Right atrium auricular region (tissue), 2 donors: ENCODE measurements around the gene GRM7. TPM values are rescaled to one million over a fixed set of nuclear protein-coding genes. Genes with fewer than 3 reads are reported as not detected.

ENCODE experiments used
- DNase-seq: peaks from one replicate; pipeline ENCODE4 v3.0.0-alpha.2; 2019; ENCODE audit warnings: low spot score
- H3K27ac ChIP-seq, 2 donors: fragments of 200-600 bp; sonication (generic); 1 replicate in 1 of 2; 2 replicates in 1 of 2; pipeline ENCODE4 v1.5.1; 2016 to 2019
- H3K27me3 ChIP-seq, 2 donors: fragments of 200-600 bp; sonication (generic); one replicate each; pipeline versions ENCODE4 v1.5.1 to v1.6.0; 2017 to 2019
- H3K36me3 ChIP-seq: fragments of 200-600 bp; sonication (generic); one replicate; pipeline ENCODE4 v1.5.1; 2016
- H3K4me1 ChIP-seq, 2 donors: fragments of 200-600 bp; sonication (generic); one replicate each; pipeline versions ENCODE4 v1.5.1 to v1.6.0; 2017 to 2019
- H3K4me3 ChIP-seq, 2 donors: fragments of 200-600 bp; sonication (generic); 1 replicate in 1 of 2; 2 replicates in 1 of 2; pipeline ENCODE4 v1.5.1; 2017 to 2019; ENCODE audit warnings: mild to moderate bottlenecking in 1 of 2, moderate library complexity in 1 of 2
- H3K9me3 ChIP-seq, 2 donors: fragments of 200-600 bp; sonication (generic); one replicate each; pipeline ENCODE4 v1.5.1; 2019
- CTCF ChIP-seq, 2 donors: fragments of 200-600 bp; sonication (generic); IDR thresholded peaks; one replicate each; pipeline ENCODE4 v1.5.1; 2019; ENCODE audit warnings: antibody characterized with exemption in 2 of 2
- total RNA-seq, 2 donors: library from RNA; depleted of rRNA; stranded (reverse); fragments of >200 nt; gene quantifications; one replicate each; pipeline ENCODE4 v1.1.0, GENCODE V29; 2016

The GRM7 gene
- total RNA-seq, 2 donors from 2014 or later: not detected

GRCh38 chr3:7241584-7242302, 380.8 kb downstream of the GRM7 start:
- TF ChIP-seq CTCF (IDR thresholded peaks at IDR 0.05): no peak
- DNase-seq: no peak
- H3K9me3 ChIP-seq: no peaks in the 10 kb centered on the region
- no peaks in the 10 kb centered on the region for H3K36me3 ChIP-seq
- no peak overlapping the region for H3K4me3 ChIP-seq
- H3K4me1 ChIP-seq: no peaks in the 10 kb centered on the region
- no peaks in the 10 kb centered on the region for H3K27me3 ChIP-seq
- no peak overlapping the region for H3K27ac ChIP-seq

GRCh38 chr3:7242303-7242635, 381.4 kb downstream of the GRM7 start:
- no peak overlapping the region for H3K27ac ChIP-seq
- no peak overlapping the region for H3K4me3 ChIP-seq
- no peaks in the 10 kb centered on the region for H3K4me1 ChIP-seq
- no peaks in the 10 kb centered on the region for H3K9me3 ChIP-seq
- no peaks in the 10 kb centered on the region for H3K27me3 ChIP-seq
- no peaks in the 10 kb centered on the region for H3K36me3 ChIP-seq
- no peak for DNase-seq
- TF ChIP-seq CTCF (IDR thresholded peaks at IDR 0.05): no peak

GRCh38 chr3:7249493-7250076, 388.7 kb downstream of the GRM7 start:
- Histone ChIP-seq H3K4me3 (no peak overlapping the region), H3K4me1 (no peaks in the 10 kb centered on the region), H3K27ac (no peak overlapping the region), H3K27me3 (no peaks in the 10 kb centered on the region), H3K9me3 (no peaks in the 10 kb centered on the region), H3K36me3 (no peaks in the 10 kb centered on the region)
- TF ChIP-seq CTCF (IDR thresholded peaks at IDR 0.05): no peak
- no peak for DNase-seq

- DNase-seq: no peak
- TF ChIP-seq CTCF (IDR thresholded peaks at IDR 0.05): no peak
- Histone ChIP-seq H3K4me3 (no peak overlapping the region), H3K27ac (no peak overlapping the region), H3K36me3 (no peaks in the 10 kb centered on the region), H3K9me3 (peaks cover 0 to 6% of the 10 kb centered on the region in 2 donors), H3K27me3 (no peaks in the 10 kb centered on the region), H3K4me1 (no peaks in the 10 kb centered on the region)
These were observed 393.3 kb downstream of the GRM7 start for GRCh38 chr3:7254251-7254650.

- no peaks in the 10 kb centered on the region for H3K36me3 ChIP-seq
- TF ChIP-seq CTCF (IDR thresholded peaks at IDR 0.05): no peak
These were observed 400.1 kb downstream of the GRM7 start for GRCh38 chr3:7260975-7261374.

More at GRCh38 chr3:7260975-7261374, 400.1 kb downstream of the GRM7 start:
- no peak overlapping the region for H3K4me3 ChIP-seq
- H3K4me1 ChIP-seq: peaks cover 0 to 3% of the 10 kb centered on the region in 2 donors
- H3K27ac ChIP-seq: no peak overlapping the region
- peaks cover 0 to 6% of the 10 kb centered on the region in 2 donors for H3K9me3 ChIP-seq
- DNase-seq: no peak
- no peaks in the 10 kb centered on the region for H3K27me3 ChIP-seq
